Activated CD8-positive, alpha-beta T cell treated with anti-CD3 and anti-CD28 coated beads, Interleukin-2, amount 10 ng/mL, durations not matched to agents 7 days and 5 days (primary cell): ENCODE measurements around the gene PREP. TPM values are rescaled to one million over a fixed set of nuclear protein-coding genes. Genes with fewer than 3 reads are reported as not detected.

Source experiments
- ATAC-seq: fragments of 150-1000 bp; cut with Tn5 transposase; one replicate; pipeline ENCODE4 v1.10.0; 2021; ENCODE audit warnings: moderate library complexity
- CTCF ChIA-PET: fragments of 350-600 bp; sonication (Branson Sonifier 250); formaldehyde crosslinking; loops from one replicate; lab custom pipeline; 2021; ENCODE audit warnings: antibody characterized with exemption; lab: Charles Lee
- POLR2A ChIA-PET: fragments of 350-600 bp; sonication (Branson Sonifier 250); formaldehyde crosslinking; loops from one replicate; lab custom pipeline; 2021; ENCODE audit warnings: antibody characterized with exemption; lab: Charles Lee
- DNase-seq: peaks from one replicate; pipeline ENCODE4 v3.0.0-alpha.2; 2020
- H3K27ac Mint-ChIP-seq: one replicate; pipeline ENCODE4 v1.8.0; 2021; ENCODE audit warnings: mild to moderate bottlenecking, mixed read lengths
- H3K27me3 Mint-ChIP-seq: one replicate; pipeline ENCODE4 v1.8.0; 2021; ENCODE audit warnings: low read depth, mixed read lengths
- H3K36me3 Mint-ChIP-seq: one replicate; pipeline ENCODE4 v1.8.0; 2021; ENCODE audit warnings: low read depth, mixed read lengths
- H3K4me1 Mint-ChIP-seq: one replicate; pipeline ENCODE4 v1.8.0; 2021; ENCODE audit warnings: low read depth, mixed read lengths
- H3K4me3 Mint-ChIP-seq: one replicate; pipeline ENCODE4 v1.8.0; 2021; ENCODE audit warnings: mild to moderate bottlenecking, mixed read lengths
- H3K9me3 Mint-ChIP-seq: one replicate; pipeline ENCODE4 v1.8.0; 2022; ENCODE audit warnings: mixed read lengths; ENCODE audit not compliant: insufficient read depth
- total RNA-seq, 2 experiments: library from RNA; stranded (reverse); gene quantifications; one replicate each; pipeline ENCODE4 v1.2.3, GENCODE V29; 2021

Gene PREP
- total RNA-seq, 2 experiments from 2014 or later: 42.8 to 44.1 TPM

DNA sequence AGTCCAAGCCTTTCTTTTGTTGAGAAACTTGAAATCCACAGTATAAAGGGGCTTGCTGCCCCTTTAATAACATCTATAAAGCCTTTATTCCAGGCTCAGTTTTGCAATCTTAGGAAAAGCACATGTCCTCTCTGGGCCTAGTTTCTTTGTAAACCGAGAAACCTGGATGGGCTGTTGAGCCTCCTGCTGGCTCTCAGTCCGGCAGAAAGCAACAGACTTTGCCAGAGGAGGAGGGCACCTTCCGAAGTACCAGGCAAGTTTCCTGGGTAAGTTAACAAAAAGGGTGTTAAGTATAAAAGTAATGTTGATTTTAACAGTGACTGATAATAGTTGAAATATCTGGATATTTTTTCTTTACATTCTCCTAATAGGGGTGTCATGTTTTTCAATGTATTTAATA lies 124.1 kb downstream of the PREP start:
- Mint-ChIP-seq H3K36me3 (peaks cover 58% of the 10 kb centered on the region), H3K4me3 (no peak overlapping the region), H3K27ac (no peak overlapping the region), H3K27me3 (no peaks in the 10 kb centered on the region), H3K4me1 (no peaks in the 10 kb centered on the region), H3K9me3 (no peaks in the 10 kb centered on the region)
- ATAC-seq: no peak
- ChIA-PET CTCF (no interaction called here), POLR2A (no interaction called here)
- no peak for DNase-seq

DNA sequence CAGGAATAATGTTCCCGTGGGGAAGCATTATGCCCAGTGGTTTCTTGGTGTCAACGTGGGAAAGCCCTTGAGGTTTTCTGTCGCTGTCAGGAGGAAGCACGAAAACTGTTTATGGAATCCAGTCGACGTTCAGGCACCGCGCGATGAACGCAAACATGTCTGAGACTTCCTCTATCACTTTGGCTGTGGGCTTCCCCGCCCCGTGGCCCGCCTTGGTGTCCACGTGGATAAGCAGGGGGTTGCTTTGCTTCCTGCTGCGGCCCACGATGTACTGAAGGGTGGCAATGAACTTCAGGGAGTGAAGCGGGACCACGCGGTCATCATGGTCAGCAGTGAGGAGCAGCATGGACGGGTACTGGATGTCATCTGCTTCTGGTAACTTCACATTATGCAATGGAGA lies 124.8 kb downstream of the PREP start:
- H3K9me3 Mint-ChIP-seq: no peaks in the 10 kb centered on the region
- no peaks in the 10 kb centered on the region for H3K27me3 Mint-ChIP-seq
- H3K36me3 Mint-ChIP-seq: peaks cover 53% of the 10 kb centered on the region
- no peak overlapping the region for H3K4me3 Mint-ChIP-seq
- no peaks in the 10 kb centered on the region for H3K4me1 Mint-ChIP-seq
- CTCF ChIA-PET: no interaction called here
- POLR2A ChIA-PET: no interaction called here
- no peak overlapping the region for H3K27ac Mint-ChIP-seq
- ATAC-seq (no peak), DNase-seq (no peak)

DNA sequence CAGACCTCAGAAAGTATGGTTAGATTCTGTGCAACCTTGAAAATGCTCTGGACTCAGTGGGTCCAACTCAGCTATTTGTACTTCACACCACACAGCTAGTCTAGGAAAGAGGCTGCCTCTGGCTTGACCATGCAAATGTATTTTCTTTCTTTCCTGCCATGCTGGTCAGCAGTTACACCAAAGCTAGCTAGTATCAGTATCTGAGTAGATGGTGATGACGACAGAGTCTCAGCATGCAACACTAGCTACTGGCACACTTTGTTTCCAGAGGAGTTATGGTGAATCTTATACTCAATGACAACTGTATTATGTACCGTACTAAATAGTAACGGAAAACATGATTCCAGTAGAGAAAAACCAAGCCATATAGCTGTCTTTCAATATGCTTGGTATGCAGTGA lies 126.5 kb downstream of the PREP start:
- no peaks in the 10 kb centered on the region for H3K4me1 Mint-ChIP-seq
- DNase-seq (no peak), ATAC-seq (no peak)
- H3K9me3 Mint-ChIP-seq: no peaks in the 10 kb centered on the region
- POLR2A ChIA-PET: no interaction called here
- CTCF ChIA-PET: interaction anchor here (1.2 kb wide), 1 partner anchor 9 kb away, joined by 3 read pairs; no protein-coding TSS in a partner anchor
- H3K36me3 Mint-ChIP-seq: peaks cover 38% of the 10 kb centered on the region
- no peak overlapping the region for H3K4me3 Mint-ChIP-seq
- no peak overlapping the region for H3K27ac Mint-ChIP-seq
- H3K27me3 Mint-ChIP-seq: no peaks in the 10 kb centered on the region

- no peaks in the 10 kb centered on the region for H3K9me3 Mint-ChIP-seq
- POLR2A ChIA-PET: interaction anchor here (0.6 kb wide), 1 partner anchor 86 kb away, joined by 3 read pairs; no protein-coding TSS in a partner anchor
- DNase-seq (no peak), ATAC-seq (no peak)
- H3K4me1 Mint-ChIP-seq: no peaks in the 10 kb centered on the region
- no peak overlapping the region for H3K27ac Mint-ChIP-seq
- CTCF ChIA-PET: no interaction called here
- H3K27me3 Mint-ChIP-seq: no peaks in the 10 kb centered on the region
- no peak overlapping the region for H3K4me3 Mint-ChIP-seq
- H3K36me3 Mint-ChIP-seq: peaks cover 32% of the 10 kb centered on the region
Observed at GRCh38 chr6:105275542-105275941, 127.3 kb downstream of the PREP start.

- ChIA-PET POLR2A (no interaction called here), CTCF (interaction anchor here (1.0 kb wide), 1 partner anchor 187 kb away, joined by 3 read pairs; no protein-coding TSS in a partner anchor)
- Mint-ChIP-seq H3K27me3 (no peaks in the 10 kb centered on the region), H3K27ac (no peak overlapping the region), H3K4me3 (no peak overlapping the region), H3K36me3 (peaks cover 27% of the 10 kb centered on the region), H3K4me1 (no peaks in the 10 kb centered on the region), H3K9me3 (no peaks in the 10 kb centered on the region)
- DNase-seq (no peak), ATAC-seq (no peak)
Observed at GRCh38 chr6:105274678-105275077, 128.2 kb downstream of the PREP start.

GRCh38 chr6:105273589-105273988 lies 129.3 kb downstream of the PREP start:
- Mint-ChIP-seq H3K4me1 (no peaks in the 10 kb centered on the region), H3K9me3 (no peaks in the 10 kb centered on the region), H3K27ac (no peak overlapping the region), H3K4me3 (no peak overlapping the region), H3K36me3 (peaks cover 25% of the 10 kb centered on the region), H3K27me3 (no peaks in the 10 kb centered on the region)
- no peak for DNase-seq
- ChIA-PET POLR2A (no interaction called here), CTCF (interaction anchor here (1.0 kb wide), 1 partner anchor 186 kb away, joined by 3 read pairs; no protein-coding TSS in a partner anchor)
- no peak for ATAC-seq

DNA sequence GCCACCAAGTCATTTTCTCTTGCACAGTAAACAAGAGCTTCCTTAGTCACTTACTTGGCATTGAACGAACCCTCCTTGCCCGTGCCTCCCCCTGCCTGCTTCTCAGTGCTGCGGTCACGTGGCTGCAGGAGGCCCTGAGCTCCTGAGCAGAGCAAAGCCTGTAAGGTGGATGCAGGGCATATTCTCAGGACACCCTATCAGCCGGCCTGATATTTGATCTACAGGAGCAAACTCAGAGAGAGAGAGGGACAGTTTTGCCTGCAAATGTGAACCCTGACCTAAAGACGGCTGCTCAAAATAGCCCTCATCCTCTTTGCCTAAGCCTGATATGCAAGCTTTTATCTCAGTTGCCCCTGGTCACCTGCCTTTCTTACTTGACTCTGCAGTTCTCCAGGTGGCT lies 130.1 kb downstream of the PREP start:
- no peaks in the 10 kb centered on the region for H3K4me1 Mint-ChIP-seq
- POLR2A ChIA-PET: no interaction called here
- CTCF ChIA-PET: no interaction called here

DNA sequence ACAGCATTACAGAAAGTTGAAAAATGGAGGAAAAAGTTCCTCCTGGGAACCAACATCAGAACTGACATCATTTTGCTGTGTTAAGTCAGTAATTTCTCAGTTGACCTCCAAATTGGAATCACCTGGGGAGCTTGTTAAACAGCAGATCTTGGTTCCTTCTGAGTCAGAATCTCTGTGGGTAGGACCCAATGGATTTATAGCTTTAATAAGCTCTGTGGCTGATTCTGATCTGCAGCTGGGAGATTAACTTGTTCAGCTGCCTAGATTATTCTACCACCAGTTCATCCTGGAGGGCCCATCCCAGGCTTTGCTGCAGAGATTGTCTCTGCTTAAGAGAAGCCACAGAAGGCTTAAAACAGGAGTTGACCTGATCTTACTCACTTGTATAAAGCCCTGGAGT lies 132.4 kb downstream of the PREP start:
- Mint-ChIP-seq H3K27me3 (no peaks in the 10 kb centered on the region), H3K36me3 (peaks cover 2% of the 10 kb centered on the region), H3K9me3 (no peaks in the 10 kb centered on the region), H3K4me3 (no peak overlapping the region), H3K27ac (no peak overlapping the region), H3K4me1 (no peaks in the 10 kb centered on the region)
- ATAC-seq (no peak), DNase-seq (no peak)
- POLR2A ChIA-PET: no interaction called here
- CTCF ChIA-PET: no interaction called here

More for the DNA sequence above, 130.1 kb downstream of the PREP start:
- Mint-ChIP-seq H3K27me3 (no peaks in the 10 kb centered on the region), H3K36me3 (peaks cover 18% of the 10 kb centered on the region), H3K4me3 (no peak overlapping the region), H3K27ac (no peak overlapping the region), H3K9me3 (no peaks in the 10 kb centered on the region)
- ATAC-seq (no peak), DNase-seq (no peak)

- ChIA-PET CTCF (no interaction called here), POLR2A (no interaction called here)
- Mint-ChIP-seq H3K4me3 (no peak overlapping the region), H3K9me3 (no peaks in the 10 kb centered on the region), H3K27ac (no peak overlapping the region), H3K4me1 (no peaks in the 10 kb centered on the region), H3K36me3 (no peaks in the 10 kb centered on the region), H3K27me3 (peaks cover 2% of the 10 kb centered on the region)
- DNase-seq: no peak
- ATAC-seq: no peak
Observed at GRCh38 chr6:105269390-105269789, 133.5 kb downstream of the PREP start.

DNA sequence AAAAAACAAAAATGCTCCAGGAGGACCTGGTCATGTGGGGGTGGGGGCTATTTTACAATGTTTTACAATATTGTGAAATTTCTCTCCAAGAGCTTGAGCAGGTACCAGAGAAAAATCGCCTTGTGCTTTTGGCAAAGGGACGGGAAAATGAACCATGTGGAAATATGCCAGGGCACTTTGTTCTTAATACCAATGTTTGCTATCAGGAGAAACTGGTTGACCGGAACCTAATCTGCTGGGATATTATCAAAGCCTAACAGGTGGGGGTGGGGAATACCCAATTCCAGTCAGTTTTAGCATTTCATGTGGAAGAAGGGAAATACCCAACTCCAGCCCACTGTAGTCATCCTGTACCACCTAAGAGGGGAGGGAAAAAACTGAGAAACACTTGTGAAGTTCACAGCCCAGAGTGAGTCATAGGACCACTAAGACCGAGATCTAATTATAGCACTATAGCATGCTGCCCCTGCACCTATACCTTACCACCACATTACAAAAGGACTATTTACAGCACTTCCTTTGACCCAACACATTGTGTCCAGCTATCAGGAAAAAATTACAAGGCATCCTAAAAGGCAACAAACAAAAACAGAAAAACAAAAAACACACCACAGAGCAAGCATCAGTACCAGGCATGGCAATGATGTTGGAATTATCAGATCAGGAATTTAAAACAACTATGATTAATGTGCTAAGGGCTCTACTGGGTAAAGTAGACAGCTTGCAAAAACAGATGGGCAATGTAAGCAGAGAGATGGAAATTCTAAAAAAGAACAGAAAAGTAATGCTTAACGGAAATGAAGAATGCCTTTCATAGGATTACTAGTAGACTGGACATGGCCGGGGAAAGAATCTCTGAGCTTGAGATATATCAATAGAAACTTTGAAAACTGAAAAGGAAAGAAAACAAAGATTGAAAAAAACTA lies 138.9 kb downstream of the PREP start:
- no peaks in the 10 kb centered on the region for H3K36me3 Mint-ChIP-seq
- CTCF ChIA-PET: no interaction called here

GRCh38 chr6:105259913-105260889 lies 142.7 kb downstream of the PREP start:
- no peak overlapping the region for H3K4me3 Mint-ChIP-seq
- H3K27ac Mint-ChIP-seq: no peak overlapping the region
- no peaks in the 10 kb centered on the region for H3K4me1 Mint-ChIP-seq
- peaks cover 5% of the 10 kb centered on the region for H3K27me3 Mint-ChIP-seq
- POLR2A ChIA-PET: no interaction called here
- H3K36me3 Mint-ChIP-seq: no peaks in the 10 kb centered on the region
- ATAC-seq: no peak
- CTCF ChIA-PET: no interaction called here
- no peak for DNase-seq
- H3K9me3 Mint-ChIP-seq: no peaks in the 10 kb centered on the region

More for the DNA sequence above, 138.9 kb downstream of the PREP start:
- peaks cover 2% of the 10 kb centered on the region for H3K27me3 Mint-ChIP-seq
- H3K27ac Mint-ChIP-seq: no peak overlapping the region
- ATAC-seq: no peak
- H3K9me3 Mint-ChIP-seq: no peaks in the 10 kb centered on the region
- H3K4me1 Mint-ChIP-seq: no peaks in the 10 kb centered on the region
- no peak for DNase-seq
- POLR2A ChIA-PET: no interaction called here
- H3K4me3 Mint-ChIP-seq: no peak overlapping the region
